ENCODE results near the gene PSMD1. TPM values are rescaled to one million over a fixed set of nuclear protein-coding genes. Genes with fewer than 3 reads are reported as not detected.

Gene PSMD1
- total RNA-seq, 1 donor from 2014 or later: 132 TPM

DNA sequence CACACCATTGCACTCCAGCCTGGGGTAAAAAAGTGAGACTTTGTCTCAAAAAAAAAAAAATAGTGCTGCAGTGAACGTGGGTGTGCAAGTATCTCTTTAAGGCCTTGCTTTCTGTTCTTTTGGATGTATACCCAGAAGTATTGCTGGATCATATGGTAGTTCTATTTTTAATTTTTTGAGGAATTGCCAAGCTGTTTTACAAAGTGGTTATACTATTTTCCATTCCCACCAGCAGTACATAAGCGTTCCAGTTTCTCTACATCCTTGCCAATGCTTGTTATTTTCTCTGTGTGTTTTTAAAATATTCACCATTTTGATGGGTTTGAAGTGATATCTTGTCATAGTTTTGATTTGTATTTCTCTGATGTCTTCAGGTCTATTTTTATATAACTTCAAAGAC, 154.8 kb downstream of the PSMD1 start:
- Mint-ChIP-seq H3K27ac (no peak overlapping the region), H3K4me1 (peaks cover 9% of the 10 kb centered on the region), H3K36me3 (peaks cover 28% of the 10 kb centered on the region), H3K9me3 (no peaks in the 10 kb centered on the region), H3K27me3 (ENCODE audit: insufficient read depth, low read depth) (no peaks in the 10 kb centered on the region), H3K4me3 (no peak overlapping the region)
- H3K36me3 ChIP-seq: no peaks in the 10 kb centered on the region
- TF ChIP-seq EZH2 (IDR thresholded peaks at IDR 0.05) (no peak), EZH2phosphoT487 (IDR thresholded peaks at IDR 0.05) (no peak)
- TF ChIP-seq, protein P1, sequence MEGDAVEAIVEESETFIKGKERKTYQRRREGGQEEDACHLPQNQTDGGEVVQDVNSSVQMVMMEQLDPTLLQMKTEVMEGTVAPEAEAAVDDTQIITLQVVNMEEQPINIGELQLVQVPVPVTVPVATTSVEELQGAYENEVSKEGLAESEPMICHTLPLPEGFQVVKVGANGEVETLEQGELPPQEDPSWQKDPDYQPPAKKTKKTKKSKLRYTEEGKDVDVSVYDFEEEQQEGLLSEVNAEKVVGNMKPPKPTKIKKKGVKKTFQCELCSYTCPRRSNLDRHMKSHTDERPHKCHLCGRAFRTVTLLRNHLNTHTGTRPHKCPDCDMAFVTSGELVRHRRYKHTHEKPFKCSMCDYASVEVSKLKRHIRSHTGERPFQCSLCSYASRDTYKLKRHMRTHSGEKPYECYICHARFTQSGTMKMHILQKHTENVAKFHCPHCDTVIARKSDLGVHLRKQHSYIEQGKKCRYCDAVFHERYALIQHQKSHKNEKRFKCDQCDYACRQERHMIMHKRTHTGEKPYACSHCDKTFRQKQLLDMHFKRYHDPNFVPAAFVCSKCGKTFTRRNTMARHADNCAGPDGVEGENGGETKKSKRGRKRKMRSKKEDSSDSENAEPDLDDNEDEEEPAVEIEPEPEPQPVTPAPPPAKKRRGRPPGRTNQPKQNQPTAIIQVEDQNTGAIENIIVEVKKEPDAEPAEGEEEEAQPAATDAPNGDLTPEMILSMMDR (IDR thresholded peaks at IDR 0.05): no peak
- no peaks in the 10 kb centered on the region for H3K27me3 ChIP-seq
- H3K9ac ChIP-seq: no peak overlapping the region
- H3K9me3 ChIP-seq (ENCODE audit: low read depth): no peaks in the 10 kb centered on the region
- H3K79me2 ChIP-seq (ENCODE audit: low read depth): no peaks in the 10 kb centered on the region
- no peak overlapping the region for H3K27ac ChIP-seq
- H3F3A ChIP-seq (ENCODE audit: low read depth): no peaks in the 10 kb centered on the region
- no peaks in the 10 kb centered on the region for H4K20me1 ChIP-seq (ENCODE audit: low read depth)
- no peak overlapping the region for H3K4me3 ChIP-seq
- H3K4me2 ChIP-seq: no peak overlapping the region
- DNase-seq (ENCODE audit: low spot score): no peak
- H2AFZ ChIP-seq (replicated peaks): no peak overlapping the region
- no peaks in the 10 kb centered on the region for H3K4me1 ChIP-seq

DNA sequence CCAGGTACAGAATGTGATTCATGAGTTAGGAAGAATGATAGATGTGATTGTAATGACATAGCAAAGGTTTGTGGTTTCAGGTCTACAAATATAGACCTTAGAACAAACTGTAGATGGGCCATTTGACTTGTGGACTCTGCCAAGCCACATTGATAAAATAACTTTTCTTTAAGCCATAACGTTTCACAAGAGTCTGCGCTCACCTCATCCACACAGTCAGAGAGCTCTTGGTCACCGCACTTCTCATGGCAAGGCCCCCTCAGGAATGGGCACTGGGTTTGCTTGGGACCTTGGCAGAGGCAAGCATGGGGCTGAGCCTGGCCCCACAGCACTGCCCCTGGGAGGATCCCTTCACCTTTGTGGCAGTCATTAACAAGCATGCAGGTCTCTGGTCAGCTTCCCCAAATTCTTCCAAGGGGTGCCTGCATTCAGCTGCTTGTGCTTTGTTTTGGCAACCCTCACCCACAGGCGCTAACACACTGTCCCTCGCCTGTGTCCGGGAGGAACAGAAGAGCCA, 155.7 kb downstream of the PSMD1 start:
- H3K4me3 Mint-ChIP-seq: no peak overlapping the region
- Histone ChIP-seq H3F3A (ENCODE audit: low read depth) (no peaks in the 10 kb centered on the region), H3K4me2 (no peak overlapping the region), H3K4me1 (no peaks in the 10 kb centered on the region), H3K27ac (no peak overlapping the region), H3K79me2 (ENCODE audit: low read depth) (no peaks in the 10 kb centered on the region), H3K9ac (no peak overlapping the region), H3K9me3 (ENCODE audit: low read depth) (no peaks in the 10 kb centered on the region), H3K36me3 (no peaks in the 10 kb centered on the region), H4K20me1 (ENCODE audit: low read depth) (no peaks in the 10 kb centered on the region), H3K4me3 (no peak overlapping the region), H2AFZ (replicated peaks) (no peak overlapping the region), H3K27me3 (no peaks in the 10 kb centered on the region)
- no peak for DNase-seq (ENCODE audit: low spot score)
- H3K27ac Mint-ChIP-seq: peak overlapping the region; percentile 58
- TF ChIP-seq EZH2phosphoT487 (IDR thresholded peaks at IDR 0.05) (no peak), EZH2 (IDR thresholded peaks at IDR 0.05) (no peak)
- TF ChIP-seq, protein P1 (IDR thresholded peaks at IDR 0.05): no peak
- H3K27me3 Mint-ChIP-seq (ENCODE audit: insufficient read depth, low read depth): no peaks in the 10 kb centered on the region
- H3K4me1 Mint-ChIP-seq: peaks cover 9% of the 10 kb centered on the region
- peaks cover 26% of the 10 kb centered on the region for H3K36me3 Mint-ChIP-seq
- no peaks in the 10 kb centered on the region for H3K9me3 Mint-ChIP-seq

DNA sequence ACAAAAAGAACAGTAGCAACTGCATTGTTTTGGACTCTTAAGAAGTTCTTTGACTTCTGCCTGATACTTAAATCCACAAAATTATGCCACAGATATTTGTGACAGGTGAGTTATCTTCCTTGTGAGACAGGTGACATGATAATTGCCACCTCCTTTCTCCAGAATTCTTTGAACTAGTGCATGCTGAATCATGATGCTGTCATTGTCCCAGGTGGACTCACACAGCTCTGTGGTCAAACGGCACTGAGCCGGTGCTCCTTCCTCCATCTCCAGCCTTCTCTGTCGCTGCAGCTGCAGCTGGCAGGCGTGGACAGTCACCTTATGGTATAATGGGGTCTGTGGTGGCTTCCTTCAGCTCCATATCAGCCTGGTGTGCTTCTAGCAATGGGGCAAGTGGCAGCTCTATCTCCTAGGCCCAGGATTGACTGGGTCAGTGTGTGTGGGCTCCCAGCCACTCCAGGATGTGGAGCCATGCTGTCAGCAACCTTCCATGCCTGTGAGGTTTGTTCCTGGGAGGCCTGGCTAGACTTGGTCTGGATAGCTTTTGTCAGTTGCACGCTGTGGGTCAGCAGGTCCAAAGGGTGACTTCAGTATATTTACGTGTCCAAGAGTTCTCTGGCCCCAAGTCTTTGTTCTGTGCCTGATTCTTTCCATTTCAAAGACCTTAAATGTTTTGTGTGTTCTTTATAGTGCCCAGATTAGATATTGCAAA, 157.4 kb downstream of the PSMD1 start:
- H3K4me3 ChIP-seq: no peak overlapping the region
- no peaks in the 10 kb centered on the region for H4K20me1 ChIP-seq (ENCODE audit: low read depth)
- no peaks in the 10 kb centered on the region for H3K27me3 ChIP-seq
- no peaks in the 10 kb centered on the region for H3K79me2 ChIP-seq (ENCODE audit: low read depth)
- no peaks in the 10 kb centered on the region for H3K4me1 Mint-ChIP-seq
- H3K4me2 ChIP-seq: no peak overlapping the region
- no peaks in the 10 kb centered on the region for H3K4me1 ChIP-seq
- no peaks in the 10 kb centered on the region for H3F3A ChIP-seq (ENCODE audit: low read depth)
- no peaks in the 10 kb centered on the region for H3K36me3 ChIP-seq
- no peak for DNase-seq (ENCODE audit: low spot score)
- no peaks in the 10 kb centered on the region for H3K27me3 Mint-ChIP-seq (ENCODE audit: insufficient read depth, low read depth)
- peaks cover 30% of the 10 kb centered on the region for H3K36me3 Mint-ChIP-seq
- H2AFZ ChIP-seq (replicated peaks): no peak overlapping the region
- TF ChIP-seq EZH2 (IDR thresholded peaks at IDR 0.05) (no peak), EZH2phosphoT487 (IDR thresholded peaks at IDR 0.05) (no peak)
- TF ChIP-seq, protein P1 (IDR thresholded peaks at IDR 0.05): no peak
- H3K9ac ChIP-seq: no peak overlapping the region
- H3K27ac ChIP-seq: no peak overlapping the region
- H3K4me3 Mint-ChIP-seq: no peak overlapping the region
- no peaks in the 10 kb centered on the region for H3K9me3 ChIP-seq (ENCODE audit: low read depth)
- H3K9me3 Mint-ChIP-seq: no peaks in the 10 kb centered on the region
- no peak overlapping the region for H3K27ac Mint-ChIP-seq

Data from neural progenitor cell (in vitro differentiated cells).